DND-41 (cell line): ENCODE measurements around the gene CCDC69.

Experiments
- ATAC-seq: fragments of 200-7000 bp; cut with Tn5 transposase; 3 replicates; pipeline ENCODE4 v1.9.1; 2021; ENCODE audit warnings: low read depth; ENCODE audit not compliant: insufficient read depth
- DNase-seq: peaks from one replicate; pipeline ENCODE4 v3.0.0-alpha.2; 2020
- H2AFZ ChIP-seq: 2 replicates; pipeline ENCODE4 v1.6.0; 2012; ENCODE audit warnings: low read depth, low read length
- H3K27ac ChIP-seq: 2 replicates; pipeline ENCODE4 v1.5.1; 2012; ENCODE audit warnings: low read length, inconsistent platforms
- H3K27me3 ChIP-seq: fragments of 200-600 bp; sonication (generic); 2 replicates; pipeline ENCODE4 v1.6.0; 2012; ENCODE audit warnings: low read length, mild to moderate bottlenecking, inconsistent platforms; ENCODE audit not compliant: insufficient read depth, poor library complexity
- H3K36me3 ChIP-seq: 2 replicates; pipeline ENCODE4 v1.5.1; 2012; ENCODE audit warnings: low read length, inconsistent platforms; ENCODE audit not compliant: insufficient read depth
- H3K4me1 ChIP-seq: 2 replicates; pipeline ENCODE4 v1.5.1; 2012; ENCODE audit warnings: mild to moderate bottlenecking, low read length; ENCODE audit not compliant: insufficient read depth
- H3K4me2 ChIP-seq: 2 replicates; pipeline ENCODE4 v1.6.0; 2012; ENCODE audit warnings: mild to moderate bottlenecking, moderate library complexity, low read length, inconsistent platforms; ENCODE audit not compliant: insufficient read depth
- H3K4me3 ChIP-seq, 2 experiments: fragments of 200-600 bp in 1 of 2; shearing (Covaris generic) in 1 of 2; 2 replicates each; pipeline ENCODE4 v1.5.1; 2012 to 2016; ENCODE audit warnings: inconsistent platforms in 2 of 2, low read length in 2 of 2, mild to moderate bottlenecking in 2 of 2, low read depth in 1 of 2, moderate library complexity in 1 of 2
- H3K79me2 ChIP-seq: 2 replicates; pipeline ENCODE4 v1.6.0; 2012; ENCODE audit warnings: low read length, inconsistent platforms; ENCODE audit not compliant: insufficient read depth
- H3K9ac ChIP-seq: 2 replicates; pipeline ENCODE4 v1.6.0; 2012; ENCODE audit warnings: low read depth, mild to moderate bottlenecking, inconsistent platforms, low read length, moderate library complexity
- H3K9me3 ChIP-seq: 2 replicates; pipeline ENCODE4 v1.5.1; 2012; ENCODE audit warnings: low read length, moderate library complexity, mild to moderate bottlenecking, inconsistent platforms; ENCODE audit not compliant: insufficient read depth, severe bottlenecking
- H4K20me1 ChIP-seq: 2 replicates; pipeline ENCODE4 v1.6.0; 2012; ENCODE audit warnings: low read length; ENCODE audit not compliant: insufficient read depth
- EZH2 ChIP-seq: IDR thresholded peaks from 3 replicates; pipeline ENCODE4 v1.6.1; 2012; ENCODE audit warnings: borderline replicate concordance, low read depth, mild to moderate bottlenecking, moderate library complexity, low read length, inconsistent platforms; ENCODE audit not compliant: severe bottlenecking
- TF ChIP-seq, protein P1 (sequence below): IDR thresholded peaks from 2 replicates; pipeline ENCODE4 v1.5.1; 2012; ENCODE audit warnings: borderline replicate concordance, low read length, moderate library complexity, mild to moderate bottlenecking; ENCODE audit not compliant: poor library complexity, severe bottlenecking; ENCODE audit errors: extremely low read depth

Gene CCDC69

DNA sequence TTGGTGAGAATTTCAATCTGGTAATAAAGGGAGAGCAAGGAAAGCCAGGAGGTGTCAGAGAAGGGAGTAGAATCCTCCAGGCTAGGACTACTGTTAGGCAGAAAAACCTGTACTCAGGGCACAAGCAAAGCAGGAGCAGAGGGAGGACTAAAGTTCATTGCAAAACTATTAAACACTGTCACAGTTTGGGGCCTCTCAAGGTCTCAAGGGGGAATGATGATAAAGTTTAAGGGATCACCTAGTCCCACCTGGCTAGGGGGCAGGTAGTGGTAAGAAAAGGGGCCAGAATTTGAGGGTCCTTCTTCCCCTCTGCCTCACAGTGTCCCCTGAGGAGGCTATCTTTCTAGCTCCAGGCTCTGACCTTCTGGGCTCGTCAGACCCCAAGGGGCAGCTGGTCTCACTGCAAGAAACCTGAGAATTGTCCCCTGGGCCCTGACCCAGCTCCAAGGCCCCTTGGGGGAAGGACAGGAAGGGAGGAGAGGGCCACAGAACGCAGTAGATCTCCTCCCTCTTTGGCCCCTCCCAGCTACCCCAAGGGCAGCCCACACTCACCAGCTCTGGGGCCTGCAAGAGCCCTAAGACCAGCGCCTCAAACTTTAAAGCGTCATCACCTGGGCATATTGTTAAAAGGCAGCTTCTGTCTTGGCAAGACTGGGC is 974 bp downstream of the CCDC69 start:
- H3K27me3 ChIP-seq = no peaks in the 10 kb centered on the region
- H3K9ac ChIP-seq = no peak overlapping the region
- TF ChIP-seq, protein P1, sequence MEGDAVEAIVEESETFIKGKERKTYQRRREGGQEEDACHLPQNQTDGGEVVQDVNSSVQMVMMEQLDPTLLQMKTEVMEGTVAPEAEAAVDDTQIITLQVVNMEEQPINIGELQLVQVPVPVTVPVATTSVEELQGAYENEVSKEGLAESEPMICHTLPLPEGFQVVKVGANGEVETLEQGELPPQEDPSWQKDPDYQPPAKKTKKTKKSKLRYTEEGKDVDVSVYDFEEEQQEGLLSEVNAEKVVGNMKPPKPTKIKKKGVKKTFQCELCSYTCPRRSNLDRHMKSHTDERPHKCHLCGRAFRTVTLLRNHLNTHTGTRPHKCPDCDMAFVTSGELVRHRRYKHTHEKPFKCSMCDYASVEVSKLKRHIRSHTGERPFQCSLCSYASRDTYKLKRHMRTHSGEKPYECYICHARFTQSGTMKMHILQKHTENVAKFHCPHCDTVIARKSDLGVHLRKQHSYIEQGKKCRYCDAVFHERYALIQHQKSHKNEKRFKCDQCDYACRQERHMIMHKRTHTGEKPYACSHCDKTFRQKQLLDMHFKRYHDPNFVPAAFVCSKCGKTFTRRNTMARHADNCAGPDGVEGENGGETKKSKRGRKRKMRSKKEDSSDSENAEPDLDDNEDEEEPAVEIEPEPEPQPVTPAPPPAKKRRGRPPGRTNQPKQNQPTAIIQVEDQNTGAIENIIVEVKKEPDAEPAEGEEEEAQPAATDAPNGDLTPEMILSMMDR = no peak
- TF ChIP-seq EZH2 = no peak
- peaks cover 68% of the 10 kb centered on the region for H4K20me1 ChIP-seq
- no peaks in the 10 kb centered on the region for H3K9me3 ChIP-seq
- no peak overlapping the region for H3K4me3 ChIP-seq
- peaks cover 56% of the 10 kb centered on the region for H3K4me1 ChIP-seq
- peak; percentile 2; the same call in 1 of the 3 replicates for ATAC-seq
- peak overlapping the region; percentile 42 for H3K27ac ChIP-seq
- H3K36me3 ChIP-seq = peaks cover 86% of the 10 kb centered on the region
- DNase-seq = no peak
- no peak overlapping the region for H2AFZ ChIP-seq
- H3K79me2 ChIP-seq = peaks cover 97% of the 10 kb centered on the region
- H3K4me2 ChIP-seq = no peak overlapping the region

DNA sequence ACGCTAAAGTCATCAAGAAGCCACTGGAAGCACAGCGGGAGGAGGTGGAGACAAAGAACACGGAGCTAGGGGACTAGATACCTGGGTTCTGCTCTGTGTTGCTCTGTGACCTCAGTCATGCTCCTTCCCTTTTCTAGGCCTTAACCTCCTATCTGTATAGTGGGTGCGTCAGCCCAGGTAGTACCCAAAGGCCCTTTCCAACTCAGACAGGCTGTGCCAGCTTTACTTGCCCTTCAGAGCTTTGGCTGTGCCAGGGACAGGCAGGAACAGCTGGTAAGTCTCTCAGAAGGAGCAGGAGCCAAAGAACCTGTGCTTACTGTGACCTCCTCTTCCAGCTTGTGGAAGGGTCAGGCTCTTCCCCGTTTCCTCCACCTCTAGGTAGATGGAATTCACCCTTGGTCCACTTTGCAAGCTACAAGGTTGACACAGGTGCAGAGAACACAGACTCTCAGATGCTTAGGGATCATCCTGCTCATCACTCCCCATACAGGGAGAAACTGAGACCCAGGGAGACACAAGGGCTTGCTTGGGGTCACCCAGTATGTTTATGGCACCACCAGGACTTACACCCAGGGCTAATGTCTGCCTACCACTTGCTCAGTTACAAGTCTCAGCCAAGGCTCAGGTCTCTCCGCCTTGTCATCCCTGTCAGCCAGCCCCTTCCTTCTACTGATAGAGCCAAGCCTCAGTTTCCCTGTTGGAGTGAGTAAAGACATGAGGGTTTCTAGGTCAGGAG is 1.7 kb downstream of the CCDC69 start:
- Histone ChIP-seq H3K27me3 (no peaks in the 10 kb centered on the region), H3K36me3 (peaks cover 87% of the 10 kb centered on the region), H2AFZ (no peak overlapping the region), H3K9me3 (no peaks in the 10 kb centered on the region), H3K9ac (0 out of 2 replicates have a peak overlapping the region, but pooled peaks have one; percentile 7), H3K4me3 (no peak overlapping the region), H3K4me1 (peaks cover 62% of the 10 kb centered on the region), H3K79me2 (peaks cover 97% of the 10 kb centered on the region), H3K4me2 (0 out of 2 replicates have a peak overlapping the region, but pooled peaks have one; percentile 30), H4K20me1 (peaks cover 69% of the 10 kb centered on the region), H3K27ac (peak overlapping the region; percentile 100)
- ATAC-seq (peak; percentile 4; the same call in 1 of the 3 replicates), DNase-seq (no peak)
- TF ChIP-seq, protein P1 = no peak
- TF ChIP-seq EZH2 = no peak

DNA sequence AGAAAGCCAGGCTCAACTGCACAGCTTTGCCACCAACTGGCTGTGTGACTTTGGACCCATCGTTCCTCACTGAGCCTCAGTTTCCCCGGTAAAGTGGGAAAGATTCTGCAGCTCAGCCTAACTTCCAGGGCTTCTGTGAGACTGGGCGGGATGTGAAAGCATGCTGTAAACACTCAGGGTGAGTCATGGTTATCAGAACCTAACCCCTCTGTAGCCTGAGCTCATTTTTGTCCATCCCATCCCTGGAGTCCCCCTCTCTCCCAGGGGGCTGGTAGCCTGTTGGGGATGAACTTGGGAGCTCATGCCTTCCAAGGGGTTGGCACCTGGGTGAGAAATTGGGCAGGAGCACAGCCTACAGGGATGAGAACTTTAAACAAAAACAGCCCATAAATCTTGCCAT is 2.3 kb downstream of the CCDC69 start:
- no peak overlapping the region for H2AFZ ChIP-seq
- H3K36me3 ChIP-seq = peaks cover 93% of the 10 kb centered on the region
- peaks cover 99% of the 10 kb centered on the region for H3K79me2 ChIP-seq
- H3K9ac ChIP-seq = peak overlapping the region; percentile 7; the same call in 1 of the 2 replicates
- TF ChIP-seq, protein P1 = no peak
- no peak for TF ChIP-seq EZH2
- peaks cover 69% of the 10 kb centered on the region for H3K4me1 ChIP-seq
- ATAC-seq = no peak
- DNase-seq = no peak
- H3K9me3 ChIP-seq = no peaks in the 10 kb centered on the region
- peak overlapping the region; percentile 30; the same call in 1 of the 2 replicates for H3K4me2 ChIP-seq
- H3K4me3 ChIP-seq = no peak overlapping the region
- H4K20me1 ChIP-seq = peaks cover 72% of the 10 kb centered on the region
- peak overlapping the region; percentile 100 for H3K27ac ChIP-seq
- no peaks in the 10 kb centered on the region for H3K27me3 ChIP-seq
